ENCODE measurements around the gene PYDC1.

DNA sequence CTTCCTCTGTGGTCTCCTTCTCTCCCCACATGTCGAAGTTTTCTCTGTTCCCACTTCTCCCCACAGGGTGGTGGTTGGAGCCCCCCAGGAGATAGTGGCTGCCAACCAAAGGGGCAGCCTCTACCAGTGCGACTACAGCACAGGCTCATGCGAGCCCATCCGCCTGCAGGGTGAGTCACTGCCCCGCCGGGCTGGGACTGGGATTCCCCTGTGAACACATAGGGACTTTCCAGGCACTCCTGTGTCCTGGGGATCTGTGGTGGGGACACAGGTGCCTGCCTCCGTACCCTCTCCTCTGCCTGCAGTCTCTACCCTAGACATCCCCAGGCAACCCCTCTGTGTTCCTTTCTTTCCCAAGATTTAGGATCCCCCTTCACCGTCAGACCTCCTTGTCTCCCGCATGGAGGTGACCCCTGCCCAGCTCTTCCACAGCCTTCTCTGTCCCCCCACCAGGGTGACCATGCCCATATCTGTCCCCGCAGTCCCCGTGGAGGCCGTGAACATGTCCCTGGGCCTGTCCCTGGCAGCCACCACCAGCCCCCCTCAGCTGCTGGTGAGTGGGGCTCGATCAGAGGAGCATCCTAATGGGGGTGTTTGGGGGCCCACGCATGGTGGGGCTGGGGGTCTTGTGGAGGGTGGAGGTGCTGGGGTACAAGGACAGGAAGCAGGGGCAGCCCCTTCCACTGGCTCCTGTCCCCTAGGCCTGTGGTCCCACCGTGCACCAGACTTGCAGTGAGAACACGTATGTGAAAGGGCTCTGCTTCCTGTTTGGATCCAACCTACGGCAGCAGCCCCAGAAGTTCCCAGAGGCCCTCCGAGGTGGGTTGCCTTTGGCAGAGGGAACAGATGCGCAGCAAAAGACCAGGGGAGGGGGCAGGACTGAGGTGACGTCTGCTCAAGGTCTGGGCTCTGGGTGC, 48.7 kb upstream of the PYDC1 start:
- TF ChIP-seq, protein P1, sequence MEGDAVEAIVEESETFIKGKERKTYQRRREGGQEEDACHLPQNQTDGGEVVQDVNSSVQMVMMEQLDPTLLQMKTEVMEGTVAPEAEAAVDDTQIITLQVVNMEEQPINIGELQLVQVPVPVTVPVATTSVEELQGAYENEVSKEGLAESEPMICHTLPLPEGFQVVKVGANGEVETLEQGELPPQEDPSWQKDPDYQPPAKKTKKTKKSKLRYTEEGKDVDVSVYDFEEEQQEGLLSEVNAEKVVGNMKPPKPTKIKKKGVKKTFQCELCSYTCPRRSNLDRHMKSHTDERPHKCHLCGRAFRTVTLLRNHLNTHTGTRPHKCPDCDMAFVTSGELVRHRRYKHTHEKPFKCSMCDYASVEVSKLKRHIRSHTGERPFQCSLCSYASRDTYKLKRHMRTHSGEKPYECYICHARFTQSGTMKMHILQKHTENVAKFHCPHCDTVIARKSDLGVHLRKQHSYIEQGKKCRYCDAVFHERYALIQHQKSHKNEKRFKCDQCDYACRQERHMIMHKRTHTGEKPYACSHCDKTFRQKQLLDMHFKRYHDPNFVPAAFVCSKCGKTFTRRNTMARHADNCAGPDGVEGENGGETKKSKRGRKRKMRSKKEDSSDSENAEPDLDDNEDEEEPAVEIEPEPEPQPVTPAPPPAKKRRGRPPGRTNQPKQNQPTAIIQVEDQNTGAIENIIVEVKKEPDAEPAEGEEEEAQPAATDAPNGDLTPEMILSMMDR (IDR thresholded peaks at IDR 0.05): no peak
- no peak for TF ChIP-seq POLR2AphosphoS5 (IDR thresholded peaks at IDR 0.05)
- TF ChIP-seq POLR2A (IDR thresholded peaks at IDR 0.05): no peak

Measured in stomach (tissue), 4 donors.